Smooth muscle cell (in vitro differentiated cells): ENCODE measurements around the gene DPEP2. TPM values are rescaled to one million over a fixed set of nuclear protein-coding genes. Genes with fewer than 3 reads are reported as not detected.
A peak's percentile ranks its signal among the peaks of the same experiment; 100 is the strongest.

ENCODE experiments used
- DNase-seq: peaks from one replicate; lab custom pipeline; 2025; ENCODE audit not compliant: unreplicated experiment; lab: John Stamatoyannopoulos, UW
- H2AFZ ChIP-seq: fragments of 200-600 bp; sonication (generic); 2 replicates; pipeline ENCODE4 v1.6.0; 2016; ENCODE audit warnings: antibody characterized with exemption, low read depth, mild to moderate bottlenecking
- H3F3A ChIP-seq: fragments of 200-600 bp; sonication (generic); 2 replicates; pipeline ENCODE4 v1.6.0; 2017; ENCODE audit warnings: antibody characterized with exemption, low read depth
- H3K27ac ChIP-seq: fragments of 200-600 bp; sonication (generic); 2 replicates; pipeline ENCODE4 v1.5.1; 2016; ENCODE audit warnings: low read depth, mild to moderate bottlenecking
- H3K27me3 ChIP-seq: fragments of 200-600 bp; sonication (generic); 2 replicates; pipeline ENCODE4 v1.6.1; 2016; ENCODE audit warnings: low read depth, mild to moderate bottlenecking
- H3K36me3 ChIP-seq: fragments of 200-600 bp; sonication (generic); 2 replicates; pipeline ENCODE4 v1.5.1; 2016; ENCODE audit warnings: low read depth
- H3K4me1 ChIP-seq: fragments of 200-600 bp; sonication (generic); 2 replicates; pipeline ENCODE4 v1.5.1; 2016; ENCODE audit warnings: low read depth
- H3K4me2 ChIP-seq: fragments of 200-600 bp; sonication (generic); 2 replicates; pipeline ENCODE4 v1.6.0; 2016; ENCODE audit warnings: mild to moderate bottlenecking
- H3K4me3 ChIP-seq: fragments of 200-600 bp; sonication (generic); 2 replicates; pipeline ENCODE4 v1.5.1; 2016; ENCODE audit warnings: mild to moderate bottlenecking
- H3K79me2 ChIP-seq: fragments of 200-600 bp; sonication (generic); 2 replicates; pipeline ENCODE4 v1.6.0; 2016; ENCODE audit warnings: low read depth, mild to moderate bottlenecking
- H3K9ac ChIP-seq: fragments of 200-600 bp; sonication (generic); 2 replicates; pipeline ENCODE4 v1.6.0; 2016; ENCODE audit warnings: low read depth
- H3K9me3 ChIP-seq: fragments of 200-600 bp; sonication (generic); replicated peaks from 2 replicates; pipeline ENCODE4 v1.5.1; 2016; ENCODE audit warnings: low read depth
- H4K20me1 ChIP-seq: fragments of 200-600 bp; sonication (generic); 2 replicates; pipeline ENCODE4 v1.6.0; 2016; ENCODE audit warnings: low read depth
- WGBS: methylation state at CpG from one replicate; pipeline ENCODE4 v1.1.7; 2016; ENCODE audit warnings: low lambda C conversion rate; 5-methylcytosine and 5-hydroxymethylcytosine counted together
- polyA plus RNA-seq: library from polyadenylated mRNA; unstranded; fragments of >200 nt; fragmentation: Nextera tagmentation; extraction: Ambion mirVana; gene quantifications from 2 replicates; pipeline ENCODE4 v1.2.1, GENCODE V29; 2016
- total RNA-seq: library from RNA; depleted of rRNA; stranded (reverse); fragments of >200 nt; gene quantifications from 2 replicates; pipeline ENCODE4 v1.2.3, GENCODE V29; 2014
- TF ChIP-seq, protein P1 (sequence below): fragments of 200-600 bp; sonication (generic); IDR thresholded peaks from 2 replicates; pipeline ENCODE4 v1.5.1; 2017; ENCODE audit warnings: borderline replicate concordance, mild to moderate bottlenecking, antibody characterized with exemption; ENCODE audit not compliant: insufficient read depth, poor library complexity, severe bottlenecking

DPEP2 gene
- total and polyA plus RNA-seq, 2 experiments from 2014 or later: not detected

DNA sequence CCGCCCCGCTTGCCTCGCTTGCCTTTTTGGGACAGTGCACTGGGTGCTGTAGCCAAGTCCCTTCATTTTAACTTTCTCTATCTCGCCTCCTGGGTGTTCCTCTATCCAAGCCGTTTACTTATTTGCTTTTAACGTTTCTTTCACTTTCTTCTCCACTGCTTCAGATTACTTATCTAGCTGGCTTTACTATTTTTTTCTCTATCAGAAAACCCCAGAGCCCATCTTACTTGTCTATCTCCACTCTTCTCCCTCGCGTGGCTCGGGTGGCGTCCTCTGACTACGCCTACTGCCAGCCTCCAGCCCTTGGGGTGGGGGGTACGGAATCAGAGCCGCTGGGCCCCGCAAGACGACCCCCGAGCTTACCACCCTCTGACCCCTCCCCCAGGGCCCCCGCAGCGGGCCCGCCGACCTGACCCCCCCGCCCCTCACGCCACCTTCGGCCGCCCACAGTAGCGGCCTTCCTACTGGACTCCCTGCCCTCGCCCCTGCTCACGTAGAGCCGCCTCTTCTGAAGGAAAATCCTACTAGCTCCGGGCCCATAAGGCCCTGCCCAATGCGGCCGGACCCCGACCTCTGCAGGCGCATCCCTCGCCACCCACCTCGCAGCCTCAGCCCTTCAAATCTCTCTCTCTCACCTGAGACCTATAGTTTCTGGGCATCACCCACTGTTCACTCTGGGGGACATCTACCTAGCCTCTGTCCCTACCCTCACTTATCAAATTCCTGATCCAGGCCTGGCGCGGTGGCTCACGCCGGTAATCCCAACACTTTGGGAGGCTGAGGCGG, 29.8 kb downstream of the DPEP2 start:
- H3K4me3 ChIP-seq: peak overlapping the region; percentile 83

DNA sequence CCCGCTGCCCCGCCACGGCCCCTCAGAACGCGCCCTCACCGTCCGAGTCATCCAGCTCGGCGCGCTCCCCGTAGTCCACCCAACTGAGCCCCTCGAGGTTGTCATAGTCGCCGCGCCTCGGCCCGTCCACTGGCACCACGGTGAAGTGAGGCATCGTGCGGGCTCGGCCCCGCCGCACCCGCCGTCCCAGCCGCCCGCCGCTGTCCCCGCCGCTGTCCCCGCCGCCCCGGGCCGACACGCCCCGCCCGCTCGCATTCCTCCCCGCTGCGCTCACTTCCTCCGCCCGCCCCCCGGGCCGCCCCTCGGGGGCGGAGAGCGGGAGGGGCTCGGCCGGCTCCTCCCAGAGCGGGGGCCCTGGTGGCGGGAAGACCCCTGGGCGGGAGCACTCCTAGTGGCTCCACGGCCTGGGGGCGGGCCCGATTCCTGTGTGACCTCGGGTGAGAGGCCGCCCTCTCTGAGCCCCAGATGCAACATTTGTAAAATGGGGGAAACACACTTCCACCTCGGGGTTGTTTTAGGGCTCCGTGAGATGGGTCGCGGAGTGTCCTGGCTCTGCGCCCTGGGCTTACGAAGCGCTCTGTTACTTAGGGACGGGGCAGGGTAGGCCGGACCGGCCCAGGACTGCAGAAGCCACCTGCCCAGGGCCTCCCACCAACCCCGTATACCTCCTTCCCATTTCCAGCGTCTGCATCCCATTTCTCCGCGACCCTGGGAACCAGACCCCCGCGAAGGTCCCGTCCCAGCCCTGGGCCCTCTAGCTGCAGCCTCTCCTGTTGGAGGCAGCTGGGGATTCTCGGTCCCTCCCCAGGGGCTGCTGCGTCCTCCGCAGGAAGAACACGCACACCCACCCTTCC, 30.7 kb downstream of the DPEP2 start, which contains the start of gene SLC12A4:
Gene SLC12A4, minus strand, starts transcription at position 238 of the 854 bp plus-strand sequence. Its CDS starts 84 bp downstream, at position 154.
- no peaks in the 10 kb centered on the region for H3K36me3 ChIP-seq
- H4K20me1 ChIP-seq: peaks cover 42% of the 10 kb centered on the region
- no peaks in the 10 kb centered on the region for H3K9me3 ChIP-seq
- TF ChIP-seq, protein P1, sequence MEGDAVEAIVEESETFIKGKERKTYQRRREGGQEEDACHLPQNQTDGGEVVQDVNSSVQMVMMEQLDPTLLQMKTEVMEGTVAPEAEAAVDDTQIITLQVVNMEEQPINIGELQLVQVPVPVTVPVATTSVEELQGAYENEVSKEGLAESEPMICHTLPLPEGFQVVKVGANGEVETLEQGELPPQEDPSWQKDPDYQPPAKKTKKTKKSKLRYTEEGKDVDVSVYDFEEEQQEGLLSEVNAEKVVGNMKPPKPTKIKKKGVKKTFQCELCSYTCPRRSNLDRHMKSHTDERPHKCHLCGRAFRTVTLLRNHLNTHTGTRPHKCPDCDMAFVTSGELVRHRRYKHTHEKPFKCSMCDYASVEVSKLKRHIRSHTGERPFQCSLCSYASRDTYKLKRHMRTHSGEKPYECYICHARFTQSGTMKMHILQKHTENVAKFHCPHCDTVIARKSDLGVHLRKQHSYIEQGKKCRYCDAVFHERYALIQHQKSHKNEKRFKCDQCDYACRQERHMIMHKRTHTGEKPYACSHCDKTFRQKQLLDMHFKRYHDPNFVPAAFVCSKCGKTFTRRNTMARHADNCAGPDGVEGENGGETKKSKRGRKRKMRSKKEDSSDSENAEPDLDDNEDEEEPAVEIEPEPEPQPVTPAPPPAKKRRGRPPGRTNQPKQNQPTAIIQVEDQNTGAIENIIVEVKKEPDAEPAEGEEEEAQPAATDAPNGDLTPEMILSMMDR: no peak
- H3K4me1 ChIP-seq: peaks cover 20% of the 10 kb centered on the region
- no peaks in the 10 kb centered on the region for H3K27me3 ChIP-seq
- peak within 1 kb of the TSS; percentile 83 for H3K4me3 ChIP-seq
- peak; percentile 50 for DNase-seq
- peak within 1 kb of the TSS; percentile 91 for H3K27ac ChIP-seq
- 30% methylated on average over 22 of the region's 78 CpGs for WGBS
- peak within 1 kb of the TSS; percentile 98 for H3K4me2 ChIP-seq
- peaks cover 46% of the 10 kb centered on the region for H3K79me2 ChIP-seq
- peak within 1 kb of the TSS; percentile 82 for H2AFZ ChIP-seq
- H3F3A ChIP-seq: no peaks in the 10 kb centered on the region
- peak within 1 kb of the TSS; percentile 97 for H3K9ac ChIP-seq

More for the DNA sequence above, 29.8 kb downstream of the DPEP2 start:
- Histone ChIP-seq H3K4me2 (peak overlapping the region; percentile 98), H2AFZ (peak overlapping the region; percentile 82), H3K79me2 (peaks cover 38% of the 10 kb centered on the region), H3K9me3 (no peaks in the 10 kb centered on the region), H4K20me1 (peaks cover 34% of the 10 kb centered on the region), H3F3A (no peaks in the 10 kb centered on the region), H3K9ac (peak overlapping the region; percentile 97), H3K27ac (peak overlapping the region; percentile 91), H3K4me1 (peaks cover 20% of the 10 kb centered on the region), H3K36me3 (no peaks in the 10 kb centered on the region), H3K27me3 (no peaks in the 10 kb centered on the region)
- TF ChIP-seq, protein P1: no peak
- DNase-seq: no peak
- WGBS: 48% methylated on average over 28 of the region's 40 CpGs

DNA sequence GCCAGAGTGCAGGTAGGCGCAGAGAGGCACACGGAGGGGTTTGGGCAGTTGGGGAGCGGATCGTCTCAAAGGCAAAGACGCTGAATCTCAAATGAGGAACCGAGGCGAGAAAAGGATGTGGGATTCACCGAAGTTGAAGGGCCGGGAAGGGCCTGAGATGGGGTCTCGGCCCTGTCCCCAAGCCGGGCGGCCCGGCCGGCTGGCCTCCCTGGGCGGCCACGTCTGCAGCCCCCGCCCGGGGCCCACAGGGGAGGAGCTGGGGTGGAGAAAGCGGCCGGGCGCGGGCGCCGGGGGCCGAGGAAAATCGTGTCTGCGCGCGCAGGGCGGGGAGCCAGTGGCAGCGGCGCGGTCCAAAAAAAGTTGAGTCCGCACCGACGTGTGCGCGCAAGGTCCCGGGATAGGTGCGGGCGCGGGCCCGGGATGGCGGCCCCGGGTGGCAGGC, 31.3 kb downstream of the DPEP2 start:
- TF ChIP-seq, protein P1: no peak
- Histone ChIP-seq H3K9me3 (no peaks in the 10 kb centered on the region), H3K27ac (peak overlapping the region; percentile 91), H3K36me3 (no peaks in the 10 kb centered on the region), H4K20me1 (peaks cover 49% of the 10 kb centered on the region), H3K9ac (peak overlapping the region; percentile 97), H3K4me1 (peaks cover 20% of the 10 kb centered on the region), H3F3A (no peaks in the 10 kb centered on the region), H3K27me3 (no peaks in the 10 kb centered on the region), H3K79me2 (peaks cover 53% of the 10 kb centered on the region), H2AFZ (no peak overlapping the region), H3K4me3 (peak overlapping the region; percentile 83), H3K4me2 (peak overlapping the region; percentile 98)
- WGBS: 2% methylated on average over 26 of the region's 45 CpGs
- DNase-seq: no peak
